Kidney (tissue), 14 donors: ENCODE results near the gene SPATS2L. TPM values are rescaled to one million over a fixed set of nuclear protein-coding genes. Genes with fewer than 3 reads are reported as not detected.
A peak's percentile ranks its signal among the peaks of the same experiment; 100 is the strongest.

Experiments
- DNase-seq, 5 donors: peaks; one replicate each; pipeline ENCODE4 v3.0.0-alpha.2; 2013 to 2020
- FAIRE-seq: peaks from 2 replicates; lab custom pipeline; 2012; peaks lifted over from hg19 to GRCh38; lab: Jason Lieb, UNC
- H3K27ac ChIP-seq, 2 donors: one replicate each; pipeline ENCODE4 v1.7.0; 2013; ENCODE audit warnings: low read depth in 2 of 2, low read length in 2 of 2, inconsistent platforms in 1 of 2
- H3K27me3 ChIP-seq: one replicate; pipeline ENCODE4 v1.7.1; 2013; ENCODE audit warnings: low read length, inconsistent platforms; ENCODE audit not compliant: control insufficient read depth, insufficient read depth
- H3K36me3 ChIP-seq, 3 donors: one replicate each; pipeline versions ENCODE4 v1.7.0 to v1.7.1; 2013; ENCODE audit warnings: low read length in 3 of 3, control low read depth in 1 of 3, inconsistent platforms in 1 of 3; ENCODE audit not compliant: insufficient read depth in 3 of 3, control insufficient read depth in 2 of 3
- H3K4me1 ChIP-seq, 3 donors: one replicate each; pipeline versions ENCODE4 v1.7.0 to v1.7.1; 2013; ENCODE audit warnings: low read length in 3 of 3, inconsistent platforms in 1 of 3, low read depth in 1 of 3; ENCODE audit not compliant: control insufficient read depth in 2 of 3, insufficient read depth in 2 of 3
- H3K4me3 ChIP-seq, 3 donors: one replicate each; pipeline versions ENCODE4 v1.7.0 to v1.8.1; 2013; ENCODE audit warnings: low read length in 3 of 3, control low read depth in 1 of 3, inconsistent platforms in 1 of 3
- H3K9ac ChIP-seq, 3 donors: one replicate each; pipeline versions ENCODE4 v1.7.0 to v1.7.1; 2013; ENCODE audit warnings: low read length in 3 of 3, control low read depth in 1 of 3, inconsistent platforms in 1 of 3
- H3K9me3 ChIP-seq, 3 donors: one replicate each; pipeline versions ENCODE4 v1.7.0 to v1.7.1; 2013; ENCODE audit warnings: low read length in 3 of 3, control low read depth in 1 of 3, inconsistent platforms in 1 of 3; ENCODE audit not compliant: control insufficient read depth in 2 of 3, insufficient read depth in 1 of 3
- CTCF ChIP-seq: IDR thresholded peaks from 3 replicates; pipeline ENCODE4 v1.5.1; 2012; ENCODE audit warnings: mild to moderate bottlenecking, moderate library complexity, borderline replicate concordance; ENCODE audit not compliant: insufficient read depth; ENCODE audit errors: extremely low read depth
- intact Hi-C: fragments of 100-400 bp; cut with DNase I; formaldehyde crosslinking; loops from one replicate; pipeline ENCODE4 v1.11.1; 2022
- polyA plus RNA-seq: library from polyadenylated mRNA; stranded (reverse); fragments of 350-450 nt; fragmentation: Illumina TruSeq; extraction: RNeasy Lipid Tissue Mini Kit (QIAGEN cat#74804); gene quantifications from one replicate; pipeline ENCODE4 v1.2.3, GENCODE V29; 2014; ENCODE audit warnings: low read depth, low replicate concordance; ENCODE audit not compliant: insufficient read depth
- total RNA-seq: library from RNA; stranded (reverse); fragmentation: NEBNext Ultra II Directional; extraction: Animal tissue kit (Norgen Biotek cat#: 25700); gene quantifications from one replicate; pipeline ENCODE4 v1.2.1, GENCODE V29; 2021
- donor health status: control.
- donor health status: control.
- donor health status: control.
- donor health status: control.
- donor health status: control.
- donor health status: DM: yes; HTN: yes; CAD: no.
- donor health status: Normal renal cell carcinoma (clear cell type).

SPATS2L gene
- total and polyA plus RNA-seq, 2 donors from 2014 or later, result 86.1 to 166 TPM

GRCh38 chr2:200380833-200381542, 74.5 kb downstream of the SPATS2L start:
- no peak overlapping the region for H3K4me3 ChIP-seq
- intact Hi-C loops, result no loop called here
- no peaks in the 10 kb centered on the region for H3K36me3 ChIP-seq
- peaks cover 0 to 51% (median 37%) of the 10 kb centered on the region in 3 donors for H3K4me1 ChIP-seq
- H3K9me3 ChIP-seq, result no peaks in the 10 kb centered on the region
- FAIRE-seq (no peak), DNase-seq (no peak)
- H3K27me3 ChIP-seq, result no peaks in the 10 kb centered on the region
- no peak overlapping the region for H3K27ac ChIP-seq
- no peak for TF ChIP-seq CTCF
- no peak overlapping the region for H3K9ac ChIP-seq

GRCh38 chr2:200382874-200383273, 76.4 kb downstream of the SPATS2L start:
- H3K27ac ChIP-seq, result peak overlapping the region in 1 of 2 donors; percentile 26
- H3K4me1 ChIP-seq, result peaks cover 0 to 35% (median 29%) of the 10 kb centered on the region in 3 donors
- no peaks in the 10 kb centered on the region for H3K9me3 ChIP-seq
- DNase-seq, result no peak
- intact Hi-C loops, result no loop called here
- no peaks in the 10 kb centered on the region for H3K36me3 ChIP-seq
- no peak for FAIRE-seq
- no peak overlapping the region for H3K9ac ChIP-seq
- H3K4me3 ChIP-seq, result no peak overlapping the region
- no peaks in the 10 kb centered on the region for H3K27me3 ChIP-seq
- TF ChIP-seq CTCF, result no peak

GRCh38 chr2:200383380-200384110, 77.1 kb downstream of the SPATS2L start:
- H3K27me3 ChIP-seq, result no peaks in the 10 kb centered on the region
- FAIRE-seq, result peak; percentile 96
- DNase-seq, result peak in 1 of 5 donors; percentile 60
- H3K4me3 ChIP-seq, result peak overlapping the region; percentile 4 to 52 (median 31)
- no peak overlapping the region for H3K9ac ChIP-seq
- intact Hi-C loops, result no loop called here
- H3K4me1 ChIP-seq, result peaks cover 0 to 28% (median 24%) of the 10 kb centered on the region in 3 donors
- peak overlapping the region in 1 of 2 donors; percentile 26 for H3K27ac ChIP-seq
- no peak for TF ChIP-seq CTCF
- no peaks in the 10 kb centered on the region for H3K36me3 ChIP-seq
- no peaks in the 10 kb centered on the region for H3K9me3 ChIP-seq
